ENCODE measurements around the gene ZBTB20.

The ZBTB20 gene

DNA sequence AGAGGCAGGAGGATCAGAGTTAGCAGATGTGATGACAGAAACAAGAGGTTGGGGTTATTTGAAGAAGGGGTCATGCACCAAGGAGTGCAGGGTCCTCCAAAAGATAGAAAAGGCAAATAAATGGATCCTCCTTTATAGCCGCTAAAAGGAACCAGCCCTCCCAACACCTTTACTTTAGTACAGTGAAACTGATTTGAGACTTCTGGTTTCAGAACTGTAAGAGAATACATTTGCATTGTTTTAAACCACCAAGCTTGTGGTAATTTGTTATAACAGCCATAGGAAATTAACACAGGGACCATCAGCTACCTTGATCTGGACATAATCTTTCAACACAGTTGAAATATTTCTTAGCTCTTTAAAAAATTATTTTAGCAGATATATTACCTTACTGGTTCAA is 686.6 kb downstream of the ZBTB20 start:
- TF ChIP-seq CTCF (IDR thresholded peaks at IDR 0.05; ENCODE audit: extremely low read depth, missing control alignments): no peak
- DNase-seq (ENCODE audit: low spot score): no peak

GRCh38 chr3:114456742-114457141 is 690.3 kb downstream of the ZBTB20 start:
- peak; percentile 24 for DNase-seq (ENCODE audit: low spot score)

GRCh38 chr3:114455432-114455831 is 691.7 kb downstream of the ZBTB20 start:
- DNase-seq (ENCODE audit: low spot score): no peak
- no peak for TF ChIP-seq CTCF (IDR thresholded peaks at IDR 0.05; ENCODE audit: extremely low read depth, missing control alignments)

More at GRCh38 chr3:114456742-114457141, 690.3 kb downstream of the ZBTB20 start:
- TF ChIP-seq CTCF (IDR thresholded peaks at IDR 0.05; ENCODE audit: extremely low read depth, missing control alignments): no peak

DNA sequence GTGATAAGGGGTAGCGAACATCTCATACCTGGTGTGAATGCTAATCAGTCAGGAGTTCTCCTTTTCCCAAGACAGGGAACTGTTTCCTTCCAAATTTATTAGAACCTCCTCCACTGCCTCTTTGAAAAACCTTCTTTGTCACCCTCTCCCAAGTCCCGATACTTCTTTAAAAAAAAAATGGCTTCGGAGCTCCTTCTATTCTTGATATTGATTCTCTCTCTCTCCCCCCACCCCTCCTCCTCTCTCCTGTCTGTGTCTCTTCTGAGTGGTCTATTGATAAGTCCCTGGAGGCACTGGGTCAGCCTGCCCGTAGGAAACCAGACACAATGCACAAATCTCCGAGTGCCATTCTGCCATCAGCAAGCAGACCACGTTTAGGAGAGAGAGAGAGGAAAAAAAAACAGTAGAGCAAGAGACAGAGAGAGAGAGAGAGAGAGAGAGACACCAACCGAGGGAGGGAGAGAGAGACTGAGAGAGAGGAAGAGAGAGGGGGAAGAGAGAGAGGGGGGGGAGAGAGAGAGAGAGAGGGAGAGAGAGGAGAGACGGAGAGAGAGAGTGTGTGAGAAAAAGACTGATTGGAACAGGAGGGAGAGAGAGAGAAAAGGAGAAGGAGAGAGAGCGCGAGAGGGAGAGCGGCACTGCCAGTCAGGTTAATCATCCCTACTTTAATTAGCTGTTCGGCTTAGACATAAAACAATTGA is 692.4 kb downstream of the ZBTB20 start:
- no peak for DNase-seq (ENCODE audit: low spot score)
- no peak for TF ChIP-seq CTCF (IDR thresholded peaks at IDR 0.05; ENCODE audit: extremely low read depth, missing control alignments)

GRCh38 chr3:114453361-114453780 is 693.7 kb downstream of the ZBTB20 start:
- TF ChIP-seq CTCF (IDR thresholded peaks at IDR 0.05; ENCODE audit: extremely low read depth, missing control alignments): no peak
- DNase-seq (ENCODE audit: low spot score): no peak

GRCh38 chr3:114452937-114453336 is 694.2 kb downstream of the ZBTB20 start:
- no peak for TF ChIP-seq CTCF (IDR thresholded peaks at IDR 0.05; ENCODE audit: extremely low read depth, missing control alignments)
- DNase-seq (ENCODE audit: low spot score): no peak

GRCh38 chr3:114452256-114452655 is 694.8 kb downstream of the ZBTB20 start:
- TF ChIP-seq CTCF (IDR thresholded peaks at IDR 0.05; ENCODE audit: extremely low read depth, missing control alignments): no peak
- no peak for DNase-seq (ENCODE audit: low spot score)

Data from GM20000 (cell line).